ENCODE results near the gene HIBCH. TPM values are rescaled to one million over a fixed set of nuclear protein-coding genes. Genes with fewer than 3 reads are reported as not detected.

Gene HIBCH
- total and polyA plus RNA-seq, 2 of the 4 experiments (the other 2 are of a cell fraction) = 8.8 to 11.9 TPM

DNA sequence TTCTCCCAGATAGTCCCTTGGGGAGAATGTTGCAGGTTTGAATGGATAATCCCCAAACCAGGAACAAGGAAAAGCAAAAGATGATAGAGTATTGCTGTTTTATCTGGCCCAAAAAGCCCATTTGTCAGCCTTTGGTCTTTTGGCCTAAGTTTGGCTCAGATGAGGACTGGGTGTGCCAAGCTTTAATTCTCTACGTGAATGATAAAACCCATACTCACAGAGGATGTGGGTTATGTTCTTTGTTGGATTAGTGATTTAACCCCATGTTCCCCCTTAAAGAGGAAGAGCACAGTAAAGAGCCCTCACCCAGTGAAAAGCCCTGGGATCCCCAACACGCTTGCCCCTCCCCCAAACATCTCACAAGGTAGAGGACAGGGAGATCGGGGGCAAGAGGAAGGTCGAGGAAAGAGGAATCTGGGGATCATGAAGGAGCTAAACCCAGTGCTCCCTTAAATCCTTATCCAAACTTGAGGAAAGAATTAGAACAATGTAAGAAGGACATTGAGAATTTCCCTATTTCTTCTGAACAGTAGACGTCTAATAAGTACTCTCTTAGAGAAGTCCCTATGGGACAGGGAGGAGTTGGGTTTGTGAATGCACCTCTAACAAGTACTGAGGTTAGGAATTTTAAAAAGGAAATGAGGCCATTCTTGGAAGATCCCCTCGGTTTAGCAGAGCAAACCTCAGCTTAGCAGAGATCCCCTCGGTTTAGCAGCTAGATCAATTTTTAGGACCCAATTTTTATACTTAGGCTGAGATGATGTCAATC, 105.0 kb downstream of the HIBCH start:
- Histone ChIP-seq H3K9me1 (ENCODE audit: insufficient read depth, low read length) (no peaks in the 10 kb centered on the region; the same call in 1 of the 2 replicates), H3K9ac (ENCODE audit: low read depth, low read length) (no peak overlapping the region), H2BK120ac (ENCODE audit: low read depth, low read length) (no peak overlapping the region), H4K20me1 (ENCODE audit: insufficient read depth, low read length) (no peaks in the 10 kb centered on the region), H3K56ac (ENCODE audit: extremely low read depth, insufficient read depth, low read length) (no peak overlapping the region), H3K36me3 (ENCODE audit: control insufficient read depth, insufficient read depth, low read length) (peaks cover 5% of the 10 kb centered on the region), H3K27ac (ENCODE audit: insufficient read depth, low read length) (no peak overlapping the region), H2BK15ac (ENCODE audit: low read depth, low read length) (no peak overlapping the region), H2BK20ac (ENCODE audit: low read depth, low read length) (no peak overlapping the region), H3K9me3 (ENCODE audit: control insufficient read depth, insufficient read depth, low read length) (no peaks in the 10 kb centered on the region), H4K5ac (ENCODE audit: low read depth, low read length) (no peak overlapping the region), H2BK5ac (ENCODE audit: low read depth, low read length, poor library complexity, severe bottlenecking) (no peak overlapping the region), H3K4ac (ENCODE audit: low read depth, low read length) (no peak overlapping the region), H3K23ac (ENCODE audit: low read depth, low read length) (no peak overlapping the region), H2AK5ac (ENCODE audit: low read depth, low read length) (no peak overlapping the region), H4K8ac (ENCODE audit: low read depth in 2 of 2, low read length in 2 of 2) (no peak overlapping the region), H3K79me1 (ENCODE audit: low read depth in 1 of 2, low read length in 2 of 2) (no peaks in the 10 kb centered on the region), H3K27me3 (ENCODE audit: control insufficient read depth, insufficient read depth, low read length) (no peaks in the 10 kb centered on the region), H3K14ac (replicated peaks; ENCODE audit: low read depth, low read length) (no peak overlapping the region), H3K18ac (ENCODE audit: low read depth, low read length) (no peak overlapping the region), H4K91ac (ENCODE audit: insufficient read depth, low read depth, low read length) (no peak overlapping the region), H3K4me1 (ENCODE audit: control insufficient read depth, insufficient read depth, low read length) (no peaks in the 10 kb centered on the region), H2AK9ac (replicated peaks; ENCODE audit: low read depth, low read length, poor library complexity) (no peak overlapping the region), H2AFZ (replicated peaks; ENCODE audit: low read length, poor library complexity) (no peak overlapping the region), H3K4me3 (ENCODE audit: insufficient read depth, low read depth, low read length) (no peak overlapping the region), H3K4me2 (ENCODE audit: low read depth, low read length) (no peak overlapping the region)
- no TSS peak for BruUV-seq (replicated peaks)
- dilution Hi-C loops (cut with HindIII; ENCODE audit: low sequenced_read_pairs, unreplicated experiment) = no loop called here
- no peak for DNase-seq
- POLR2A ChIA-PET (ENCODE audit: unreplicated experiment) = no interaction called here
- intact Hi-C loops (cut with micrococcal nuclease) = no loop called here
- CTCF ChIA-PET = interaction anchor here (0.6 kb wide), 1 partner anchor 105 kb away, joined by 3 read pairs; no protein-coding TSS in a partner anchor
- WGBS, 2 experiments (ENCODE audit: extremely low coverage in 2 of 2, insufficient read length in 1 of 2) = no CpG with 5 or more reads among the region's 7 CpGs
- no peak for TF ChIP-seq BHLHE40 (IDR thresholded peaks at IDR 0.05; ENCODE audit: low read depth, low read length)
- no peak for TF ChIP-seq MAFK (IDR thresholded peaks at IDR 0.05; ENCODE audit: low read depth, low read length)
- TF ChIP-seq NFE2L2 (IDR thresholded peaks at IDR 0.05; ENCODE audit: low read depth, low read length) = no peak
- TF ChIP-seq CEBPB (IDR thresholded peaks at IDR 0.05; ENCODE audit: low read depth, low read length) = no peak
- TF ChIP-seq MAZ (IDR thresholded peaks at IDR 0.05; ENCODE audit: borderline replicate concordance, low read depth, low read length) = no peak
- TF ChIP-seq, protein P1, sequence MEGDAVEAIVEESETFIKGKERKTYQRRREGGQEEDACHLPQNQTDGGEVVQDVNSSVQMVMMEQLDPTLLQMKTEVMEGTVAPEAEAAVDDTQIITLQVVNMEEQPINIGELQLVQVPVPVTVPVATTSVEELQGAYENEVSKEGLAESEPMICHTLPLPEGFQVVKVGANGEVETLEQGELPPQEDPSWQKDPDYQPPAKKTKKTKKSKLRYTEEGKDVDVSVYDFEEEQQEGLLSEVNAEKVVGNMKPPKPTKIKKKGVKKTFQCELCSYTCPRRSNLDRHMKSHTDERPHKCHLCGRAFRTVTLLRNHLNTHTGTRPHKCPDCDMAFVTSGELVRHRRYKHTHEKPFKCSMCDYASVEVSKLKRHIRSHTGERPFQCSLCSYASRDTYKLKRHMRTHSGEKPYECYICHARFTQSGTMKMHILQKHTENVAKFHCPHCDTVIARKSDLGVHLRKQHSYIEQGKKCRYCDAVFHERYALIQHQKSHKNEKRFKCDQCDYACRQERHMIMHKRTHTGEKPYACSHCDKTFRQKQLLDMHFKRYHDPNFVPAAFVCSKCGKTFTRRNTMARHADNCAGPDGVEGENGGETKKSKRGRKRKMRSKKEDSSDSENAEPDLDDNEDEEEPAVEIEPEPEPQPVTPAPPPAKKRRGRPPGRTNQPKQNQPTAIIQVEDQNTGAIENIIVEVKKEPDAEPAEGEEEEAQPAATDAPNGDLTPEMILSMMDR (conservative IDR thresholded peaks at IDR 0.05; ENCODE audit: low read depth, low read length) = no peak
- TF ChIP-seq SMC3 (IDR thresholded peaks at IDR 0.05; ENCODE audit: low read depth, low read length) = no peak
- TF ChIP-seq, protein P2, sequence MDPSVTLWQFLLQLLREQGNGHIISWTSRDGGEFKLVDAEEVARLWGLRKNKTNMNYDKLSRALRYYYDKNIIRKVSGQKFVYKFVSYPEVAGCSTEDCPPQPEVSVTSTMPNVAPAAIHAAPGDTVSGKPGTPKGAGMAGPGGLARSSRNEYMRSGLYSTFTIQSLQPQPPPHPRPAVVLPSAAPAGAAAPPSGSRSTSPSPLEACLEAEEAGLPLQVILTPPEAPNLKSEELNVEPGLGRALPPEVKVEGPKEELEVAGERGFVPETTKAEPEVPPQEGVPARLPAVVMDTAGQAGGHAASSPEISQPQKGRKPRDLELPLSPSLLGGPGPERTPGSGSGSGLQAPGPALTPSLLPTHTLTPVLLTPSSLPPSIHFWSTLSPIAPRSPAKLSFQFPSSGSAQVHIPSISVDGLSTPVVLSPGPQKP (IDR thresholded peaks at IDR 0.05; ENCODE audit: borderline replicate concordance, low read depth, low read length) = no peak
- TF ChIP-seq RFX5 (IDR thresholded peaks at IDR 0.05; ENCODE audit: low read depth, low read length) = no peak
- TF ChIP-seq RCOR1 (IDR thresholded peaks at IDR 0.05; ENCODE audit: insufficient replicate concordance, low read length) = no peak
- TF ChIP-seq CHD1 (IDR thresholded peaks at IDR 0.05; ENCODE audit: low read depth, low read length) = no peak
- TF ChIP-seq RAD21 (IDR thresholded peaks at IDR 0.05; ENCODE audit: low read length) = no peak
- TF ChIP-seq, protein P3, sequence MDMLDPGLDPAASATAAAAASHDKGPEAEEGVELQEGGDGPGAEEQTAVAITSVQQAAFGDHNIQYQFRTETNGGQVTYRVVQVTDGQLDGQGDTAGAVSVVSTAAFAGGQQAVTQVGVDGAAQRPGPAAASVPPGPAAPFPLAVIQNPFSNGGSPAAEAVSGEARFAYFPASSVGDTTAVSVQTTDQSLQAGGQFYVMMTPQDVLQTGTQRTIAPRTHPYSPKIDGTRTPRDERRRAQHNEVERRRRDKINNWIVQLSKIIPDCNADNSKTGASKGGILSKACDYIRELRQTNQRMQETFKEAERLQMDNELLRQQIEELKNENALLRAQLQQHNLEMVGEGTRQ (IDR thresholded peaks at IDR 0.05; ENCODE audit: low read depth, low read length) = no peak
- no peak for TF ChIP-seq MXI1 (IDR thresholded peaks at IDR 0.05; ENCODE audit: borderline replicate concordance, low read depth, low read length)
- TF ChIP-seq FOS (IDR thresholded peaks at IDR 0.05; ENCODE audit: low read depth, low read length) = no peak
- TF ChIP-seq POLR2A (IDR thresholded peaks at IDR 0.05; ENCODE audit: low read depth, low read length) = no peak
- ATAC-seq (ENCODE audit: low read depth) = no peak
- in situ Hi-C loops (cut with MboI; ENCODE audit: low sequenced_read_pairs) = no loop called here
